OCI-LY7 (cell line): ENCODE measurements around the gene RXRA.

Source experiments
- CTCF ChIP-seq: fragments of 200-600 bp; sonication (generic); conservative IDR thresholded peaks from 2 replicates; pipeline ENCODE4 v1.5.1; 2014; ENCODE audit warnings: mild to moderate bottlenecking, antibody characterized with exemption, low read length, moderate library complexity, mixed read lengths
- EZH2phosphoT487 ChIP-seq: fragments of 200-600 bp; sonication (generic); IDR thresholded peaks from 2 replicates; pipeline ENCODE4 v1.6.1; 2018; ENCODE audit warnings: low read depth, borderline replicate concordance, mild to moderate bottlenecking, mixed run types, antibody characterized with exemption, low read length, moderate library complexity, mixed read lengths

GRCh38 chr9:134331186-134332025, 5.2 kb downstream of the RXRA start:
- no peak for TF ChIP-seq CTCF
- no peak for TF ChIP-seq EZH2phosphoT487
